Measurements from ENCODE around the gene ZNF280B.

- TF ChIP-seq CTCF (IDR thresholded peaks at IDR 0.05) (no peak), POLR2A (IDR thresholded peaks at IDR 0.05) (no peak)
Observed at GRCh38 chr22:22442928-22443709, 65.4 kb downstream of the ZNF280B start.
